ENCODE measurements around the gene MTA2. TPM values are rescaled to one million over a fixed set of nuclear protein-coding genes. Genes with fewer than 3 reads are reported as not detected.
A peak's percentile ranks its signal among the peaks of the same experiment; 100 is the strongest.
"Not testable (repeated sequence)": the region's sequence is repeated elsewhere in the genome, so short reads cannot be mapped to it uniquely, and the experiment has no call there.

MTA2 gene
- total RNA-seq, 5 donors from 2014 or later (not counting 1 experiment from before 2014, with no cell fraction given), result 151 to 185 (median 184) TPM

GRCh38 chr11:62588966-62589637 is 12.6 kb downstream of the MTA2 start:
- 76% methylated on average over 11 of the region's 18 CpGs for WGBS (ENCODE audit: insufficient coverage)
- ChIA-PET CTCF (interaction anchor here in 1 of 2 donors (0.6 to 2.1 kb wide), 2 partner anchors 164 to 184 kb away, joined by 4 to 7 read pairs; no protein-coding TSS in a partner anchor), POLR2A (no interaction called here)
- Mint-ChIP-seq H3K4me1 (peaks cover 32 to 50% (median 48%) of the 10 kb centered on the region in 3 donors), H3K36me3 (peaks cover 14% of the 10 kb centered on the region), H3K4me3 (peak overlapping the region in 1 of 3 donors; percentile 97), H3K27me3 (no peaks in the 10 kb centered on the region), H3K9me3 (no peaks in the 10 kb centered on the region), H3K27ac (peak overlapping the region in 1 of 2 donors; percentile 98)
- DNase-seq, result peak in 1 of 35 experiments; percentile 13
- Histone ChIP-seq H3K27ac (ENCODE audit: low read length) (no peak overlapping the region), H3K4me3 (ENCODE audit: control insufficient read depth in 1 of 2, extremely low read depth in 1 of 2, low read length in 1 of 2) (no peak overlapping the region), H3K36me3 (ENCODE audit: control insufficient read depth in 2 of 2, extremely low read depth in 1 of 2, insufficient read depth in 1 of 2, low read length in 1 of 2) (peaks cover 9 to 37% of the 10 kb centered on the region in 2 donors), H3K4me1 (ENCODE audit: control insufficient read depth in 1 of 2, extremely low read depth in 1 of 2, insufficient read depth in 2 of 2, low read length in 2 of 2) (peaks cover 15 to 42% of the 10 kb centered on the region in 2 experiments), H3K9me3 (no peaks in the 10 kb centered on the region), H3K27me3 (replicated peaks in 1 of 2; ENCODE audit: control insufficient read depth in 2 of 2, extremely low read depth in 1 of 2, insufficient read depth in 2 of 2, low read length in 1 of 2) (no peaks in the 10 kb centered on the region)
- no peak for ATAC-seq (replicated peaks in 1 of 4)

- not testable (repeated sequence) for H3K9me3 Mint-ChIP-seq
Measured at GRCh38 chr11:62585356-62585755, 16.3 kb downstream of the MTA2 start.

GRCh38 chr11:62581735-62582134 is 19.9 kb downstream of the MTA2 start:
- POLR2A ChIA-PET; H3K4me3 Mint-ChIP-seq; H3K9me3 ChIP-seq; H3K4me1 ChIP-seq (ENCODE audit: control insufficient read depth in 1 of 2, extremely low read depth in 1 of 2, insufficient read depth in 2 of 2, low read length in 2 of 2); H3K27me3 ChIP-seq (replicated peaks in 1 of 2; ENCODE audit: control insufficient read depth in 2 of 2, extremely low read depth in 1 of 2, insufficient read depth in 2 of 2, low read length in 1 of 2); H3K27me3 Mint-ChIP-seq; H3K9me3 Mint-ChIP-seq; H3K27ac ChIP-seq (ENCODE audit: low read length); H3K27ac Mint-ChIP-seq; ATAC-seq (replicated peaks in 1 of 4); H3K4me1 Mint-ChIP-seq; H3K4me3 ChIP-seq (ENCODE audit: control insufficient read depth in 1 of 2, extremely low read depth in 1 of 2, low read length in 1 of 2); DNase-seq: not testable (repeated sequence)
- H3K36me3 Mint-ChIP-seq, result peaks cover 23% of the 10 kb centered on the region
- peaks cover 33 to 53% of the 10 kb centered on the region in 2 donors for H3K36me3 ChIP-seq (ENCODE audit: control insufficient read depth in 2 of 2, extremely low read depth in 1 of 2, insufficient read depth in 1 of 2, low read length in 1 of 2)
- WGBS (ENCODE audit: insufficient coverage), result 100% methylated on average over 3 of the region's 4 CpGs
- CTCF ChIA-PET, result interaction anchor here in 1 of 2 donors (0.7 kb wide), 1 partner anchor 142 kb away, joined by 4 read pairs; no protein-coding TSS in a partner anchor

More at GRCh38 chr11:62585356-62585755, 16.3 kb downstream of the MTA2 start:
- Mint-ChIP-seq H3K4me1 (peaks cover 0 to 24% (median 18%) of the 10 kb centered on the region in 3 donors), H3K36me3 (peaks cover 16% of the 10 kb centered on the region)
- H3K27ac Mint-ChIP-seq; H3K27me3 Mint-ChIP-seq; H3K4me3 ChIP-seq (ENCODE audit: control insufficient read depth in 1 of 2, extremely low read depth in 1 of 2, low read length in 1 of 2); POLR2A ChIA-PET; H3K27ac ChIP-seq (ENCODE audit: low read length); H3K9me3 ChIP-seq; H3K4me3 Mint-ChIP-seq; ATAC-seq (replicated peaks in 1 of 4); DNase-seq; CTCF ChIA-PET; H3K27me3 ChIP-seq (replicated peaks in 1 of 2; ENCODE audit: control insufficient read depth in 2 of 2, extremely low read depth in 1 of 2, insufficient read depth in 2 of 2, low read length in 1 of 2): not testable (repeated sequence)
- WGBS (ENCODE audit: insufficient coverage), result 100% methylated on average over 7 of the region's 7 CpGs
- peaks cover 0 to 14% of the 10 kb centered on the region in 2 experiments for H3K4me1 ChIP-seq (ENCODE audit: control insufficient read depth in 1 of 2, extremely low read depth in 1 of 2, insufficient read depth in 2 of 2, low read length in 2 of 2)
- H3K36me3 ChIP-seq (ENCODE audit: control insufficient read depth in 2 of 2, extremely low read depth in 1 of 2, insufficient read depth in 1 of 2, low read length in 1 of 2), result peaks cover 13 to 44% of the 10 kb centered on the region in 2 donors

GRCh38 chr11:62580959-62581715 is 20.5 kb downstream of the MTA2 start:
- H3K4me1 Mint-ChIP-seq, result peaks cover 0 to 11% (median 6%) of the 10 kb centered on the region in 3 donors
- POLR2A ChIA-PET, result no interaction called here
- WGBS (ENCODE audit: insufficient coverage), result 96% methylated on average over 14 of the region's 18 CpGs
- Histone ChIP-seq H3K36me3 (ENCODE audit: control insufficient read depth in 2 of 2, extremely low read depth in 1 of 2, insufficient read depth in 1 of 2, low read length in 1 of 2) (peaks cover 30 to 55% of the 10 kb centered on the region in 2 donors), H3K9me3 (no peaks in the 10 kb centered on the region), H3K27me3 (replicated peaks in 1 of 2; ENCODE audit: control insufficient read depth in 2 of 2, extremely low read depth in 1 of 2, insufficient read depth in 2 of 2, low read length in 1 of 2) (no peaks in the 10 kb centered on the region), H3K4me3 (ENCODE audit: control insufficient read depth in 1 of 2, extremely low read depth in 1 of 2, low read length in 1 of 2) (no peak overlapping the region), H3K27ac (ENCODE audit: low read length) (no peak overlapping the region), H3K4me1 (ENCODE audit: control insufficient read depth in 1 of 2, extremely low read depth in 1 of 2, insufficient read depth in 2 of 2, low read length in 2 of 2) (peaks cover 0 to 3% of the 10 kb centered on the region in 2 experiments)
- DNase-seq (no peak), ATAC-seq (replicated peaks in 1 of 4) (no peak)
- H3K36me3 Mint-ChIP-seq, result peaks cover 28% of the 10 kb centered on the region
- CTCF ChIA-PET, result interaction anchor here (0.6 kb wide), 2 partner anchors 164 to 194 kb away, joined by 3 to 5 read pairs; no protein-coding TSS in a partner anchor
- H3K27ac Mint-ChIP-seq, result no peak overlapping the region
- no peak overlapping the region for H3K4me3 Mint-ChIP-seq
- H3K9me3 Mint-ChIP-seq, result no peaks in the 10 kb centered on the region
- no peaks in the 10 kb centered on the region for H3K27me3 Mint-ChIP-seq

- H3K4me3 ChIP-seq (ENCODE audit: control insufficient read depth in 1 of 2, extremely low read depth in 1 of 2, low read length in 1 of 2), result no peak overlapping the region
- no CpG with 5 or more reads among the region's 2 CpGs for WGBS (ENCODE audit: insufficient coverage)
- H3K4me1 ChIP-seq (ENCODE audit: control insufficient read depth in 1 of 2, extremely low read depth in 1 of 2, insufficient read depth in 2 of 2, low read length in 2 of 2), result peaks cover 6 to 13% of the 10 kb centered on the region in 2 experiments
- Mint-ChIP-seq H3K9me3 (no peaks in the 10 kb centered on the region), H3K4me1 (peaks cover 13 to 20% (median 15%) of the 10 kb centered on the region in 3 donors), H3K4me3 (no peak overlapping the region), H3K36me3 (peaks cover 28% of the 10 kb centered on the region), H3K27me3 (no peaks in the 10 kb centered on the region), H3K27ac (no peak overlapping the region)
- no peaks in the 10 kb centered on the region for H3K9me3 ChIP-seq
- DNase-seq (no peak), ATAC-seq (replicated peaks in 1 of 4) (no peak)
- no peaks in the 10 kb centered on the region for H3K27me3 ChIP-seq (replicated peaks in 1 of 2; ENCODE audit: control insufficient read depth in 2 of 2, extremely low read depth in 1 of 2, insufficient read depth in 2 of 2, low read length in 1 of 2)
- POLR2A ChIA-PET, result interaction anchor here in 1 of 2 donors (0.6 to 0.8 kb wide), 2 partner anchors 13 to 64 kb away, joined by 4 read pairs; no protein-coding TSS in a partner anchor
- CTCF ChIA-PET, result no interaction called here
- H3K27ac ChIP-seq (ENCODE audit: low read length), result no peak overlapping the region
- H3K36me3 ChIP-seq (ENCODE audit: control insufficient read depth in 2 of 2, extremely low read depth in 1 of 2, insufficient read depth in 1 of 2, low read length in 1 of 2), result peaks cover 30 to 46% of the 10 kb centered on the region in 2 donors
Measured at GRCh38 chr11:62579252-62579651, 22.4 kb downstream of the MTA2 start.

- ATAC-seq (replicated peaks in 1 of 4) (no peak), DNase-seq (no peak)
- Mint-ChIP-seq H3K36me3 (peaks cover 26% of the 10 kb centered on the region), H3K27ac (no peak overlapping the region), H3K4me3 (no peak overlapping the region), H3K4me1 (peaks cover 16 to 24% (median 22%) of the 10 kb centered on the region in 3 donors), H3K9me3 (no peaks in the 10 kb centered on the region), H3K27me3 (no peaks in the 10 kb centered on the region)
- peaks cover 6 to 15% of the 10 kb centered on the region in 2 experiments for H3K4me1 ChIP-seq (ENCODE audit: control insufficient read depth in 1 of 2, extremely low read depth in 1 of 2, insufficient read depth in 2 of 2, low read length in 2 of 2)
- no peak overlapping the region for H3K4me3 ChIP-seq (ENCODE audit: control insufficient read depth in 1 of 2, extremely low read depth in 1 of 2, low read length in 1 of 2)
- no peak overlapping the region for H3K27ac ChIP-seq (ENCODE audit: low read length)
- no peaks in the 10 kb centered on the region for H3K27me3 ChIP-seq (replicated peaks in 1 of 2; ENCODE audit: control insufficient read depth in 2 of 2, extremely low read depth in 1 of 2, insufficient read depth in 2 of 2, low read length in 1 of 2)
- no peaks in the 10 kb centered on the region for H3K9me3 ChIP-seq
- whole genome bisulfite sequencing (ENCODE audit: insufficient coverage), result 97% methylated on average over 9 of the region's 11 CpGs
- H3K36me3 ChIP-seq (ENCODE audit: control insufficient read depth in 2 of 2, extremely low read depth in 1 of 2, insufficient read depth in 1 of 2, low read length in 1 of 2), result peaks cover 30 to 46% of the 10 kb centered on the region in 2 donors
- CTCF ChIA-PET, result no interaction called here
- POLR2A ChIA-PET, result interaction anchor here in 1 of 2 donors (0.8 kb wide), 1 partner anchor 63 kb away, joined by 4 read pairs; no protein-coding TSS in a partner anchor
Measured at GRCh38 chr11:62578541-62578940, 23.1 kb downstream of the MTA2 start.

Measured in T-cell (primary cell).